Measurements from ENCODE around the gene P3H2.

P3H2 gene

DNA sequence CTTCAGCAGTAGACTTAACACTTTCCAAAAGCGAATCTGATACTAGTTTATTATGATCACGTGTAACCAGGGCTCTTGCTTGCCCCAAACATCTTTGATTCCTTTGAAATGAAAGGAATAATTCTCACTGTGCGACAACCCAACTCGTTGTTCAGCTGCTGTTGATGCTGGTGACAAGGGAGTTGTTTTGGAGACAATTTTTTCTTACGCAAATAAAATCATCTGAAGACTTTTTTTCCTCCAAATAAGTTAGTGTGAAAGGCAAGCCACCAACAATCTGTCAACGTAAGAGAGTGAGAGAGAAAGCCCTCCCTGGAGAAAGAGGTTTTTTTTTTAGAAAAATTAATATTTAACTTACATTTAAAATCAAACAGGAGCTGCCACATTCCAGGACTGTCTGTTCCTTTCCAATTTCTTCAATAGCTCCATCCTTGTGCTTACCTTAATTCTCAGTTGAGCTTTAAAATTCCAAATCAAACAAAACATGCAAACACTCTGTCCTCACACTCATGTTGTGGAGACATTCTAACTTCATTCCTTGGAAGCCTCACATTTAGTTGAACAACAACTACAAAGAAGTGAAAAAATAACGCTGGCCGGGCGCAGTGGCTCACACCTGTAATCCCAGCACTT, 4.9 kb upstream of the P3H2 start:
- no peak for DNase-seq (ENCODE audit: low read depth)

DNA sequence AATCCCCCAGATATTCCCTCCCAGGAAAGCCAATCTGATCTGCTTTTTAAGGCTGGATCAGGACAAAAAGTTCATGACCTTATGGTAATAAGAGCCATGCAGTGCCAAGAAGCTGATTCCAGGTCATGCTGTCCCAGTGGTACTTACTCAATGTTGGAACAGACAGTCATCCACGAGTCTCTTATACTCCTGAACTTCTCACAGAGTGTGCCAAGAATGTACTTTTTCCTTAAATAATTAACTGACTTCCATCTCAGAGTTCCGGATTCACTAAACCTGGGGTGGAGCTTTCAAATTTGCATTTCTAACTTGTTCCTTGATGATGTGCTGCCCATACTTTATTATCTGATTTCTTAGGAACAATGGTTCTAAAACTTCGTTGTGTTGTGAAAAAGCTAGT, 3.4 kb upstream of the P3H2 start:
- DNase-seq (ENCODE audit: low read depth): no peak

DNA sequence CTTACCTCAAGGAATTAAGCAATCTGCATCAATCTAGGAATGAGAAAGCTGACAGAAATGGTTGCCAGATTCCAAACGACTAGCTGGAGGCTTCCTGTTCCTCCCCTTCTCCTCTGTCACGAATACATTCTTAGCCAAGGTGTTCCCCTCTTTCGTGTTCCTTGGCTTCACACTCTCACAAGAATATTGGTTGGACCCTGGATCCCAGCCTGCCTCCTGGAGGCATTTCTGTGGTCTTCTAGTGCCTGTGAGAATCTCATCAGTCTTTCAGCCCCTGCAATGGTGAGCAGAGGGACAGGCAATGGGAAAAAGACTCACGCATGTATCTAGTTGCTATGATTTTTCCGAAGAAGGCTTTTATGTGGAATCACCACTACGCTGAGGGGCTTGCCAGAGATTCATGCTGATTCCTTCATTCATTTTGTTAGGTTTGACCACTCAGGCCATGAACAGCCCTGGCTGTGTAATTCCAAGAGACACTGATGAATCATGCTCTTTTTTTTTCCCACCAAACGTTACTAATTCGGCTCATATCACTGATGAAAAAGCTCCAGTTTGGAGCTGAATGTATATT, 1.6 kb upstream of the P3H2 start:
- no peak for DNase-seq (ENCODE audit: low read depth)

DNA sequence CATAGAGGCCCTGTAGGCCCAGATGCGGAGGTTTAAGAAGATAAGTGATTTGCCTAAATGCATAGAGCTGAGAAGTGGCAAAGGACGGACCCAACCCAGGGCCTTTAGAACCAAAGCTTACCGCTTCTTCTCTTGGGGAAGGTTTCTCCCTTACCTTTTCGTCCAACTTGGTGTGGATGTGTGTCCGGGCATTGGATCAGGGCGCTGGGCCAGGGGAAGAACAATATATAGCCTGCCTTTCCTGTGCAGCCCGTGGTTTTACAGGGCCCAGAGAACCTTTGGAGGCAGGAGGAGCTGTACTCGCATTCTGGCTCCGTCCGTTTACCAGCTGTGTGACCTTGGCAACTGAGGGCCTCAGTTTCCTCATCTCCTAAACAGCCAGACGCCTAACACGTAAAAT, 686 bp upstream of the P3H2 start:
- no peak for DNase-seq (ENCODE audit: low read depth)

DNA sequence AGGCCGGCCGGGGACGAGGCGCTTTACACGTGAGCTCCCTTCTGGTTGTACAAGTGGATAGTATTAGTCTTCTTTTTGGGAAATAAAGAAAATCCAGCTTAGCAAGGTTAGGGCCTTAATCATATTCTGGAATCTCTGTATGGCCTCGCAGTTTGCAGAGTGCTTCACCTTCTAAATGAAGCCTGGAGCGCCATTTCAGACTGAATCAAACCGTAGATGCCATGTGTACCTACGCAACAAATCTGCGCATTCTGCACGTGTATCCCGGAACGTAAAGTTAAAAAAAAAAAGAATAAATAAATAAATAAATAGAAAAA, 322 bp upstream of the P3H2 start:
- no peak for DNase-seq (ENCODE audit: low read depth)

DNA sequence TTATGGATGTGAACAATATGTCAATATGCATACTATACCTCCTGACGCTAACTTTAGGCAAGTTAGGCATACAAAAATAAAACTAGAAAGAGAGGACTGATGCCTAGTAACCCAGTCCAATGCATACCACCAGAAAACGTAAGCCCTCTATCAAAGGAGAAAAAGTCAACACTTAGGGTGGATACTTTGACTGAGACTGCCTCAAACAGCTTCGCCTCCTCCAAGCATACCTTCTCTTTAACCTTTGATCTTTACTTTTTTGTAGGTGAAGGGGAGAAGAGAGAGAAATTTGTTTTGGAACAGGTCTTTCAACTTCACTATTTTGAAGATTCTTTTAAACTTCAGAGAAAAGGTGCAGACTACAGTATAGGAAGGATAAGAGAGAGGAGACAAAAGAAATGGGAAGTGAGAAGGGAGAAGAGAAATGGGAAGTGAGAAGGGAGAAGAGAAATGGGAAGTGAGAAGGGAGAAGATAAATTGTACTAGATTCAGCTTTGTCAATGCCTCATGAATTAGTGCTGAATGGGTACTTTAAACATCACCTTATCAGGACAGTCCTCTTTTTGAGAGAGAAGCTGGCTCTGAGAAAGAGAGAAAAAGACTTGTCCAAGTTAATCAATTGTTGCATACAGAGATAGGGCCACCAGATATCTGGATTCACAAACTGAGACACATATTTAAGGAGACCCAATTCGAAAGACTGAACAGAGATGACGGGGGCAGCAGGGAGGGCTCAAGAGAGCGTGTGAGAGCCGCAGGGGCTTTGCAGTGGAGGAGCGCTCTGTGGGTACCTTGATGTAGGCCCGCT, 1.0 kb downstream of the P3H2 start:
- no peak for DNase-seq (ENCODE audit: low read depth)

DNA sequence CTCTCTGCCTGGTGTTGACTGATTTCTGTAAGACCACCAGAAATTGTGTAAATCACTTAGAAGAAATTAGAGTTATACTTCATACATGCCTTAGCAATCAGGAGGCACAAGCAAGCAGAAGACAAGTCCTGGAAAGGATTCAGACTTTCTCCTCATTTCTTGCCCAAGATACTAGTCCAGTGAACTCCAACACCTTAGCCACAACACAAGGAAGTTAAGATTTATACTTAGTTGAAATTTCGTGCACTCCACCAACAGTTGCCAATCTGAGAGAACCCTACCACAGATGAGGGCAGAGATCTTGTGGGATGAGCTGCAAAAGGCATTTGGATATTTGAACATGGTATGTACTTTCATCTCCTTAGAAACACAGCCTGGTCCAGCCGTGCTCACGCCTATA, 2.3 kb downstream of the P3H2 start:
- DNase-seq (ENCODE audit: low read depth): no peak

DNA sequence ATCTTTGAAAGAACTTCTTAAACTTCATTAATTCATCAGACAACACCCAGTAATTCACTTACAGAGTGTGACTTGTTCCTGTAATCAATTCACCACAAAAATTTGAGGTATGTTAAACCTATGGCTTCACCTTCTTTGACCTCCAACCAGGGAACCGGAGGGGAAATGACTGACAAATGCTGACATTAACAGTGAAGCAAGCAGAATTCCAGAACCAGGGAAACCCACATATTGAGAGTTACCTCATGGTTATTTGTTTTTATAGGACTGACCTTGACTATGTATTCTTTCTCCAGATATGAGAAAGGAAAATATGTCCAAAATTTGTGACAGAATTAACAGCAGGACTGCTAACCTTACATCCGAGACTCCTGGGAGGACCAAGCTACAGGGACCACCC, 2.7 kb downstream of the P3H2 start:
- DNase-seq (ENCODE audit: low read depth): no peak

DNA sequence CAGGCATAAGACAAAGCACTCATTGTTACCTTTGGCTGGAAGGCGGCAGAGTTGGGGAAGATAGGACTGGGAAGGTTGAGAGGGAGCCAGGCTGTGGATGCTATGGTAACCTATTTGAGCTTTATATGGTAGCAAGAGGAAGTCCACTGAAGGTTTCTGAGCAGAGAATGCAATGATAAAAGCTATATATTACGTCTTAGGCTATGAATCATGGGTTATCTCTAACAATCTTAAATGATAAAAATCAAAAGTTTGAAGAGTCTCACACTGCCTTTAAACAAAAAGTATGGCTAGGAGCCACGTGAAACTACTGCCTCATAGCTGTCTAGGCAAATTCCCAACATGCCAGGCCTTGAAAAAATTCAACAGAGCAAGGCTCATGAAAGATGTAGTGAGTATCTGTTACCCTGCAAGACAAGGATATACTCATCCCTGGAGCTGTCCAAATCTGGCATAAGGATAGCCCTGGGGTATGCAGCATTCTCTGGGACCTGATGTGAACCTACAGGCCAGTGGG, 4.1 kb downstream of the P3H2 start:
- DNase-seq (ENCODE audit: low read depth): no peak

DNA sequence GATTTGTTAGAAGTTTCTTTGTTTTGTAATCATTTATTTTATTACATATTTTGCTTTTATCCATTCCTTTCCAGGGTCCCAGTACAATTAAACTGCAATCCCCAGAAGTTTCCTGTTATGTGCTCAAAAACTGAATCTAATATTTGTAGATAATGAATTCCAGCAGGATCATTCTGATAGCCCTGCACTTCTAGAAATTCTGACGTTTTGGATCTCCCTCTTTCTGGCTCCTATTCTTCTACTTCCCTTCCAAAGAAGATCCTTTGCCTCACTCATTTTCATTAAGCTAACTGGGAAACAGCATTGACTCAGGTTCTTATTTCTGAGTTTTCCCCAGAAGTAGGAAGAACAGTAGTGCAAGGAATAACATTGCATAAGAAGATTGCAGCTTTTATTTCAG, 9.9 kb downstream of the P3H2 start:
- no peak for DNase-seq (ENCODE audit: low read depth)

DNA sequence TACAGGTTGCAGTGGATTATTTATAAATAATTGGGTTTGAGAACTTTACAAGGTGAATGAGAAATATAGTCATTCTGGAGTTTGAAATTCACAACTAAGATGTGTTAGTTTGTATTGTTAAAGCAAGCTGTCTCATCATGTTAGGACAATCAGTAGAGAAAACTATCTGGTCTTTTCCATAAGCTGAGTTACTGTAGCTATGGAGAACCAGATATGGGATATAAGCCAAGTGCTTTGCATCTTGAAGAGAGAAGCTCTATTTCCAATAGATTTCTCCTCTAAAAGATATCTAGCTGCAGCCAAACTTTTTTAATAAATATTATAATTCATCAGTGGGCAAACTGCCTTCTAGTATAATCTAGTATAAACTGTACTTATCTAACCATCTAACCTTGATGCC, 11.3 kb downstream of the P3H2 start:
- no peak for DNase-seq (ENCODE audit: low read depth)

DNA sequence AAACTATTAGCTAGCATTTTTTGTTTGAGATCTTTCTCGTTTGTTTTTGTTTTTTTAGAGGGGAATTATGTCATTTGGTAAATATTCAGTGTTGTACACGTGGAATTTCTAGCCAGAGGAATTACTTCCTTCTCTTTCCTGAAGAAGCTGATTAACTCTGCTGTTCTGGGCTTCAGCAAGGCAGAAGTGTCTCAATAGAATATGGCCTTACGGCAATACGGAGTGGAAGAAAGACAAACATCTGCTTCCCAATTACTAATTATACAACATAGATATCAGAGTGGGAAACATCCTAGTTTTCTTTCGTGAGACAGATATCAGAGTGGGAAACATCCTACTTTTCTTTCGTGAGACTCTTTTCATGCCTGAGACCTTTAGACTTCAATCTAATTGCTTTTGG, 11.9 kb downstream of the P3H2 start:
- DNase-seq (ENCODE audit: low read depth): no peak

DNA sequence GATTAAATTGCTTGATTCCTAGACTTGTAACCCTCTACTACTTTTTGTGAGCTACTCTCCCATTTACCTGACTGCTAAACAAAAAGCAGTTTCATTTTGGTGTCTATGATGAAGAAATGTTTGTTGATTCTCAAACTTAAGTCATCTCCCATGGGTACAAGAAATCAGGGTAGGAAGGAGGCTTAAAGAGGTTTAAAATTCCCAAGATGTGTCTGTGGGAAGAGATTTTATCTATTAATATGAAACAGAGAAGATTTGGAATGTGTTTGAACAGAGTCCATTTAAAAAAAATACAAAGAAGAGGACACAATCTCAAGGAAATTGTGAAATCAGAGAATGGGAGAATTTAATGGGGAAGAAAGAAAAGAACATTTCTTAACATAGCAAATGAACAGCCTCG, 14.8 kb downstream of the P3H2 start:
- DNase-seq (ENCODE audit: low read depth): no peak

DNA sequence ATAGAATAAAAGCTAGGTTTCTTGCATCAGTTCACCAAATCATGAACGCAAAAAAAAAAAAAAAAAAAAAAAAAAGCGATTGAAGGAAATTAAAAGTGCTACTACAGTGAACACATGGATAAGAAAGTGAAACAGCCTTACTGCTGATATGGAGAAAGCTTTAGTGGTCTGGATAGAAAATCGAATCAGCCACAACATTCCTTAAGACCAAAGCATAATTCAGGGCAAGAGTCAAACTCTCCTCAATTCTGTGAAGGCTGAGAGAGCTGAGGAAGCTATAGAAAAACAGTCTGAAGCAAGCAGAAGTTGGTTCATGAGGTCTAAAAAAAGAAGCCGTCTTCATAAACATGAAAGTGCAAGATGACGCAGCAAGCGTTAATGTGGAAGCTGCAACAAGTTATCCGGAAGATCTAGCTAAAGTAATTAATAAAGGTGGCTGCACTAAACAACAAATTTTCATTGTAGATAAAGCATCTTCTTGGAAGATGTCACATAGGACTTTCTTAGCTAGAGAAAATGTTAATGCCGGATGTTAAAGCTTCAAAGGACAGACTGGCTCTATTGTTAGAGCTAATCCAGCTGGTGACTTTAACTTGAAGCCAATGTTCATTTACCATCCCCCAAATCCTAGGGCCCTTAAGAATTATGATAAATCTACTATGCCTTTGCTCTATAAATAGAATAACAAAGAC, 19.2 kb downstream of the P3H2 start:
- no peak for DNase-seq (ENCODE audit: low read depth)

DNA sequence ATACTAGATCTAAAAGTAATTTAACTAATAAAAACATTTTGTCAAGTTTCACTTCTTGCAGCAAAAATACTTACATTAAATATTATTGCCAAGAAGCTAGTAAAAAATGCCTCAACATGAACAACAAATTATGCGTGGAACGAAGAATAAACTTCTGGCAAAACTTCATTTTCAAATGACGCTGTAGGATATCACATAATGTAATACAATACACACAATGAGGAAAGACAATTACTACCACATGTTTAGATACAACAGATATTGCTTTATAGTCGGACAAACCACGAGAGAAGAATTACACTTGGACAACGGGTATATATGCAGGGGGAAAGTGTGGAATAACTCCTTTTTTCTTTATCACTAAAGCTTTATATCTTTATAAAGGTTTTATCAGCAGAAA, 21.6 kb downstream of the P3H2 start:
- no peak for DNase-seq (ENCODE audit: low read depth)

DNA sequence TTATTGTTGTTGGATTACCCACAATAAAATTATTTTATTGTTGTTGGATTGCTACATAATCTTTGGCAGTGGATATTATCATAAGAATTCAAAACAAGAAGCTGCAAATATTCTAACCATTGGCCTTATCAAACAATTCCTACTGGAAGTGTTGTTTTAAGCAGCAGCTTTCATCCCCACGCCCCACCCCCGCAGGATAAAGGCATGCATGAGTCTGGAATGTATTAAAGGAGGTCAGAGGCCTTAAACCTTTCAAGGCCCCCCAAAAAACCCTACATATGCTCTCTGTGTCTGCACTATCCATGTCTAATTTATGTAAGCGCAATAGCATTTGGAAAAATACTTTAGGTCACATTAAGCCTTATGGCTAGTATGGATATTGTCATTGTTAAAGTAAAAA, 23.1 kb downstream of the P3H2 start:
- DNase-seq (ENCODE audit: low read depth): no peak

DNA sequence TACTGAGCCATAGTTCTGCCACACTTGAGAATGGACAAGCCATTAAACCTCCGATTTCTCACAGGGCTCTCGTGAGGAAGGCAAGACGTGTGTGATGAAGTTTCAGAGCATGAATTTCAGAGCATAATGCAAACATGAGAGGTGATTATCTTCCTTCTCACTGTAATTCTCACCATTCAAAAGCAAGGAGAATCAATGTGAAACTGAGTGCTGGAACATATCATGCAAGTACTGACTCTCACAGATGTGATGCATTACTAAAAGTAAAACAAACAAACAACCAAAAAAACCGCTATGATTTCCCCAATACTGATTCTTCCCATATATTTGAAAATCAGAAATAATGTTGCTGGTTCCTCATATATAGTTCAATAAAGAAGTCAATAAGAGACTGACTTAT, 23.7 kb downstream of the P3H2 start:
- DNase-seq (ENCODE audit: low read depth): no peak

DNA sequence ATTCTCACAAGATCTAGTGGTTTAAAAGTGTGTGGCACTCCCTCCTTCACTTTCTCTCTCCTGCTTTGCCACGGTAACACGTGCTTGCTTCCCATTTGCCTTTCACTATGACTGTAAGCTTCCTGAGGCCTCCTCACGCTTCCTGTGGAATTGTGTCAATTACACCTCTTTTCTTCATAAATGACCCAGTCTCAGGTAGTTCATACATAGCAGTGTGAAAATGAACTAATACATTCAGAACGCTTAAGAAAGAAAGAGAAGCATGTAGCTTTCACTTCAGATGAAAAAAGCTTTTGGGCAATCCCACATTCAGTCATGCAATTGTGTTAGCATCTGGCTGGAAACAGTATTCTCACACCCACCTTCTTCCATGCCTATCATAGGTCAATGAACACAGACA, 24.4 kb downstream of the P3H2 start:
- no peak for DNase-seq (ENCODE audit: low read depth)

DNA sequence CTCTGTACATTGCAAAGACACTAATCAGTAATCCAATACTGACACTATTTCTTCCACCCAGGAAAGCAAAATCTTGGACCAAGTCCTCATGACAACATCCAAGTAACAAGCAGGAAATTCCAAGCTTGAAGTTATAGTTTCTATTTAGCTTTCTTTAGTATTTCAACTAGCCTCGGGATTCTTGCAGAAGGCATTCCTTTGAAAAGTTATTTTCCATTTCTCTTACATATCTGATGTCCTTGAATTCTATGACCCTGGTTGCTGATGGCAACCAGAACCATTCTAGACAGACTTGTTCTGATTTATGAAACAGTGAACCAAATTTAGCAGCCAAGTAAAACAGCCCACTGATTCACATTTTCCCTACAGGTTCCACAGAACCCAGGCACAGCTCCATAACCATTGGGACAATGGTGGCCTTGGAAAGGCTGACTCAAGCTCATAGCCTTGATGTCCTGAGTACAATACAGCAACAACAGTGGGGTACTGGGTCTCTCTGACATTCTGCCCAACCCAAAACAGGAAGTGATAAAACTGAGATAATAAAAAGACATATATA, 26.5 kb downstream of the P3H2 start:
- no peak for DNase-seq (ENCODE audit: low read depth)

DNA sequence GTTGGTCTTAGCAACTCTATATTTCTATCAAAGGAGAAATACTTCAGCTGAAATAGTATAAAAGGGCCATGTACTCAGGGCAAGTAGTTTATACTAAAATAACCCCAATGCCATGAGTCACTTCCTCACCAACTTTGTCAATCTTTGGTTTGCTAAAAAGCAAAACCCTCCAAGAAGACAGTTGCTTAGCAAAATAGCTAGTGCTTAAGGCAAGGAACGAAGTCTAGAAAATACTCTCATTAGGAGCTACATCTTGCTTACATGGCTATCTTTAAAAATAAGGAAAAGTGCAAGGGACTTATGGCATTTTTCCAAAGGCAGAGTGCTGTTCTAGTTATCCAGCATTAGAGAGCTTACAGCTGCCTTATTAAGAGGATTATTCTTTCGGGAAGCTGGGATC, 28.4 kb downstream of the P3H2 start:
- DNase-seq (ENCODE audit: low read depth): no peak

DNA sequence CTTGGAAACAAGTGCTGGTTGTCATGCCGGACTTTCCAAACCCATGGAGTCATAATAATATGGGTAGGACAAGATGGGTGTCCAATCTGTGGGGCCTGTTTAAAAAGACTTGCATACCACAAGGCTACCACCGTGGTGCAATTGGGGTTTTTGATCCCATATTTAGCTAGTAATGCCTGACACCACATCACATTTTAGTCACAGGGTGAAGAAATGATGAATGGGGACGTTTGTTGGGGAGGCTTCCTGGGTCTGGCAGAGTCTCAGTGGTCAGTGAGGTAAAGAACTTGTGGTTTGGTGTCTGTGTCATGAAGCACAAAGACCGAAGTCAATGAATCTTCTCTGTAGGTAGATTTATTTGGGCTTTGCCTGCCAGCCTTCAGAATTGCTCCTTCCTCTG, 31.0 kb downstream of the P3H2 start:
- DNase-seq (ENCODE audit: low read depth): no peak

DNA sequence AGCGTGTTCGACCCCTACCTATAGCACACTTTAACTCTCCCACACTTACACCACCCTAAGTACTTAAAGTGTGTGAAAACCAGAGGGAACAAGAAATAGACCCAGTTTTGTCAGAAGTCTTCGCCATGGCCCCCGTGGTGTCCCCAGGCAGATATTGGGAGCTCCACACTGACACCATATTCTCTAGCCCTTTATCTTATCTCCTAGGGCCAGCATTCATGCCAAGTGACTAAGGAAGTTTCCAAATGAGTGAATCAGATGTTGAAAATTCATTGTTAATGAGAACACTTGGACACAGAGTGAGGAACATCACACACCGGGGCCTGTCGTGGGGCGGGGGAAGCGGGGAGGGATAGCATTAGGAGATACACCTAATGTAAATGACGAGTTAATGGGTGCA, 31.8 kb downstream of the P3H2 start:
- no peak for DNase-seq (ENCODE audit: low read depth)

DNA sequence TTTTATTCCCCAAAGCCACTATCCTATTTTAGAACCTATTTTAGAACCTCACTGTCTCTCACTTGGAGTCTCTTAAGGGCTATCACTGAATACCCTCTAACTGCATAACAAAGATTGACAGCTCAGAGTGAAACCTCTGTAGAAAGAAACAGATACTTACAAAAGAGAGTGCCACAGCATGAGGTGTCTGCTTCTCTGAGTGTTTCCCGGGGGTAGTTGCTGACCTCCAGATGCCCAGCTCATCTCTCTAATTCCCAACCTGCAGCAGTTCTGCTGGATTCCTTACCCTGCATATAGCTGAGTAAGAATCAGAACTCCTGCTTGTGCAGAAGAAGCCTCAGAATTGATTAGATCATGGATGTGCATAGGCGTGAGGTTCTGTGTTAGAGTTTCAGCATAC, 34.5 kb downstream of the P3H2 start:
- DNase-seq (ENCODE audit: low read depth): no peak

Data from activated T-helper 1 cell treated with Interleukin-2 at 50 U/mL for 16 hours (primary cell).